GM18499 (cell line): ENCODE data around the gene ATP5ME.
"Not testable (repeated sequence)": the region's sequence is repeated elsewhere in the genome, so short reads cannot be mapped to it uniquely, and the experiment has no call there.

ENCODE experiments used
- ATAC-seq: cut with Tn5 transposase; IDR thresholded peaks from one replicate; pipeline ENCODE4 v1.9.1; 2021; ENCODE audit warnings: moderate number of reproducible peaks; ENCODE audit not compliant: insufficient read depth, unreplicated experiment

ATP5ME gene

GRCh38 chr4:637536-638280 is 36.4 kb downstream of the ATP5ME start:
- ATAC-seq = no peak

GRCh38 chr4:636628-637159 is 37.4 kb downstream of the ATP5ME start:
- ATAC-seq = no peak

GRCh38 chr4:635851-636627 is 38.0 kb downstream of the ATP5ME start:
- no peak for ATAC-seq

GRCh38 chr4:635066-635835 is 38.8 kb downstream of the ATP5ME start:
- not testable (repeated sequence) for ATAC-seq

- ATAC-seq = no peak
Measured at GRCh38 chr4:634599-634985, 39.5 kb downstream of the ATP5ME start.

- no peak for ATAC-seq
Measured at GRCh38 chr4:633976-634598, 40.0 kb downstream of the ATP5ME start.

- ATAC-seq = no peak
Measured at GRCh38 chr4:633406-633805, 40.7 kb downstream of the ATP5ME start.

GRCh38 chr4:632926-633325 is 41.1 kb downstream of the ATP5ME start:
- no peak for ATAC-seq

GRCh38 chr4:632196-632790 is 41.8 kb downstream of the ATP5ME start:
- no peak for ATAC-seq

GRCh38 chr4:630656-631055 is 43.4 kb downstream of the ATP5ME start:
- no peak for ATAC-seq

- ATAC-seq = no peak
Measured at GRCh38 chr4:629915-630641, 44.0 kb downstream of the ATP5ME start.

- ATAC-seq = no peak
Measured at GRCh38 chr4:629636-629914, 44.5 kb downstream of the ATP5ME start.

GRCh38 chr4:628821-629635 is 45.0 kb downstream of the ATP5ME start:
- ATAC-seq = no peak

- ATAC-seq = no peak
Measured at GRCh38 chr4:628311-628741, 45.8 kb downstream of the ATP5ME start.

- ATAC-seq = no peak
Measured at GRCh38 chr4:627347-628125, 46.5 kb downstream of the ATP5ME start.

- no peak for ATAC-seq
Measured at GRCh38 chr4:626201-627091, 47.6 kb downstream of the ATP5ME start.

- ATAC-seq = no peak
Measured at GRCh38 chr4:625631-626161, 48.4 kb downstream of the ATP5ME start.
